Measurements from ENCODE around the gene EXOSC2.

DNA sequence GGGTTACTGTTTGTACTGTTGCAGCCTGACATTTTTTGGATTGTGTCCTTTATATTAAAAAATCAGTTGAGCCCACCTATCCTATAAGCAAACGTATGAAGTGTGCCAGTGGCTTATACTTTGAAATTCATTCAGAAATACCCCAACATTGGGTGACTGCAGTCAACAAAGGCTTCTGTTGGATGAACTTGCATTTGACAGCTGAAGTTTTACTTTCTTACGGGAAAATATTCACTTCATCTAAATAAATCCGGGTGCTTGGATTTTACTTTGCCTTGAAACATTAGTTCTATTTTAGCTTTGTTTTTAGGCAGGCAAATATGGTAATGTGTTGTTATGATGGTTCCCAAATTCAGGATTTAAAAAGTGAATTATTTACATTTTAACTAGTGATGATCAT lies 21.7 kb downstream of the EXOSC2 start:
- TF ChIP-seq, protein P1, sequence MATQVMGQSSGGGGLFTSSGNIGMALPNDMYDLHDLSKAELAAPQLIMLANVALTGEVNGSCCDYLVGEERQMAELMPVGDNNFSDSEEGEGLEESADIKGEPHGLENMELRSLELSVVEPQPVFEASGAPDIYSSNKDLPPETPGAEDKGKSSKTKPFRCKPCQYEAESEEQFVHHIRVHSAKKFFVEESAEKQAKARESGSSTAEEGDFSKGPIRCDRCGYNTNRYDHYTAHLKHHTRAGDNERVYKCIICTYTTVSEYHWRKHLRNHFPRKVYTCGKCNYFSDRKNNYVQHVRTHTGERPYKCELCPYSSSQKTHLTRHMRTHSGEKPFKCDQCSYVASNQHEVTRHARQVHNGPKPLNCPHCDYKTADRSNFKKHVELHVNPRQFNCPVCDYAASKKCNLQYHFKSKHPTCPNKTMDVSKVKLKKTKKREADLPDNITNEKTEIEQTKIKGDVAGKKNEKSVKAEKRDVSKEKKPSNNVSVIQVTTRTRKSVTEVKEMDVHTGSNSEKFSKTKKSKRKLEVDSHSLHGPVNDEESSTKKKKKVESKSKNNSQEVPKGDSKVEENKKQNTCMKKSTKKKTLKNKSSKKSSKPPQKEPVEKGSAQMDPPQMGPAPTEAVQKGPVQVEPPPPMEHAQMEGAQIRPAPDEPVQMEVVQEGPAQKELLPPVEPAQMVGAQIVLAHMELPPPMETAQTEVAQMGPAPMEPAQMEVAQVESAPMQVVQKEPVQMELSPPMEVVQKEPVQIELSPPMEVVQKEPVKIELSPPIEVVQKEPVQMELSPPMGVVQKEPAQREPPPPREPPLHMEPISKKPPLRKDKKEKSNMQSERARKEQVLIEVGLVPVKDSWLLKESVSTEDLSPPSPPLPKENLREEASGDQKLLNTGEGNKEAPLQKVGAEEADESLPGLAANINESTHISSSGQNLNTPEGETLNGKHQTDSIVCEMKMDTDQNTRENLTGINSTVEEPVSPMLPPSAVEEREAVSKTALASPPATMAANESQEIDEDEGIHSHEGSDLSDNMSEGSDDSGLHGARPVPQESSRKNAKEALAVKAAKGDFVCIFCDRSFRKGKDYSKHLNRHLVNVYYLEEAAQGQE (IDR thresholded peaks at IDR 0.05; ENCODE audit: insufficient read depth in 1 of 2, low read depth in 2 of 2, low read length in 1 of 2) = no peak
- TF ChIP-seq CTCF (IDR thresholded peaks at IDR 0.05) = no peak
